Right cardiac atrium (tissue), 5 donors: ENCODE results near the gene KATNBL1. TPM values are rescaled to one million over a fixed set of nuclear protein-coding genes. Genes with fewer than 3 reads are reported as not detected.
A peak's percentile ranks its signal among the peaks of the same experiment; 100 is the strongest.

Experiments
- ATAC-seq, 2 donors: fragments of 200-7000 bp; cut with Tn5 transposase; one replicate each; pipeline versions ENCODE4 v1.8.0 to v1.9.1; 2020; ENCODE audit warnings: moderate library complexity in 2 of 2, mild to moderate bottlenecking in 1 of 2
- DNase-seq, 3 donors: peaks; one replicate each; pipeline ENCODE4 v3.0.0-alpha.2; 2020
- H3K27ac ChIP-seq: one replicate; pipeline ENCODE4 v1.5.1; 2013; ENCODE audit warnings: mild to moderate bottlenecking, low read length, control low read depth, moderate library complexity
- H3K27me3 ChIP-seq: one replicate; pipeline ENCODE4 v1.6.1; 2013; ENCODE audit not compliant: control insufficient read depth, insufficient read depth
- H3K4me1 ChIP-seq: one replicate; pipeline ENCODE4 v1.6.1; 2013; ENCODE audit warnings: low read length; ENCODE audit not compliant: control insufficient read depth, insufficient read depth
- H3K4me3 ChIP-seq: one replicate; pipeline ENCODE4 v1.5.1; 2013; ENCODE audit warnings: low read length, control low read depth
- H3K9me3 ChIP-seq: one replicate; pipeline ENCODE4 v1.6.1; 2013; ENCODE audit warnings: low read length; ENCODE audit not compliant: control insufficient read depth
- WGBS: extraction: QIAGEN DNeasy Blood & Tissue Kit; methylation state at CpG from one replicate; pipeline ENCODE4 v1.1.7; 2013; 5-methylcytosine and 5-hydroxymethylcytosine counted together
- intact Hi-C, 4 donors: fragments of 100-400 bp; cut with DNase I; formaldehyde crosslinking; loops; one replicate each; pipeline versions ENCODE4 v1.11.0 to v1.14.0; 2022 to 2023
- polyA plus RNA-seq: library from polyadenylated mRNA; stranded (reverse); fragments of 200-250 nt; gene quantifications from one replicate; pipeline ENCODE4 v1.2.3, GENCODE V29; 2013
- total RNA-seq, 4 donors: library from RNA; stranded (reverse); fragmentation: NEBNext Ultra II Directional; extraction: Animal tissue kit (Norgen Biotek cat#: 25700); gene quantifications; one replicate each; pipeline ENCODE4 v1.2.1, GENCODE V29; 2021
- donor health status: healthy with polysubstance abuse.
- donor health status: DM: no; HTN: yes; CAD: no.
- donor health status: DM: no; HTN: no; CAD: no.
- donor health status: DM: no; HTN: yes; CAD: no; lungs with severe emphysema.
- donor health status: DM: yes; HTN: yes; CAD: no.

KATNBL1 gene
- total and polyA plus RNA-seq, 5 donors: 12.0 to 26.1 (median 21.3) TPM

- no peaks in the 10 kb centered on the region for H3K4me1 ChIP-seq
- H3K27me3 ChIP-seq: no peaks in the 10 kb centered on the region
- 75% methylated on average over 4 of the region's 4 CpGs for WGBS
- DNase-seq: no peak
- no peak overlapping the region for H3K4me3 ChIP-seq
- no peak overlapping the region for H3K27ac ChIP-seq
- no peak for ATAC-seq
- intact Hi-C loops: no loop called here
- no peaks in the 10 kb centered on the region for H3K9me3 ChIP-seq
These were observed 90.6 kb downstream of the KATNBL1 start for GRCh38 chr15:34119291-34119690.

GRCh38 chr15:34116620-34117019, 93.3 kb downstream of the KATNBL1 start:
- DNase-seq (no peak), ATAC-seq (no peak)
- Histone ChIP-seq H3K9me3 (no peaks in the 10 kb centered on the region), H3K4me3 (no peak overlapping the region), H3K27ac (no peak overlapping the region), H3K4me1 (no peaks in the 10 kb centered on the region), H3K27me3 (no peaks in the 10 kb centered on the region)
- intact Hi-C loops: no loop called here
- WGBS: 81% methylated on average over 2 of the region's 2 CpGs

GRCh38 chr15:34114739-34115138, 95.2 kb downstream of the KATNBL1 start:
- intact Hi-C loops: no loop called here
- no peak for DNase-seq
- no peak overlapping the region for H3K27ac ChIP-seq
- H3K27me3 ChIP-seq: no peaks in the 10 kb centered on the region
- no peak overlapping the region for H3K4me3 ChIP-seq
- no peaks in the 10 kb centered on the region for H3K4me1 ChIP-seq
- no peak for ATAC-seq
- H3K9me3 ChIP-seq: no peaks in the 10 kb centered on the region
- WGBS: 86% methylated on average over 3 of the region's 3 CpGs

GRCh38 chr15:34114215-34114614, 95.7 kb downstream of the KATNBL1 start:
- ATAC-seq (no peak), DNase-seq (no peak)
- H3K27me3 ChIP-seq: no peaks in the 10 kb centered on the region
- 48% methylated on average over 2 of the region's 2 CpGs for WGBS
- H3K9me3 ChIP-seq: no peaks in the 10 kb centered on the region
- H3K4me3 ChIP-seq: no peak overlapping the region
- H3K27ac ChIP-seq: no peak overlapping the region
- H3K4me1 ChIP-seq: no peaks in the 10 kb centered on the region
- intact Hi-C loops: no loop called here

GRCh38 chr15:34111488-34111887, 98.4 kb downstream of the KATNBL1 start:
- intact Hi-C loops: no loop called here
- H3K9me3 ChIP-seq: no peaks in the 10 kb centered on the region
- no peak overlapping the region for H3K27ac ChIP-seq
- ATAC-seq: no peak
- DNase-seq: no peak
- no peaks in the 10 kb centered on the region for H3K4me1 ChIP-seq
- no peaks in the 10 kb centered on the region for H3K27me3 ChIP-seq
- H3K4me3 ChIP-seq: no peak overlapping the region
- WGBS: 74% methylated on average over 6 of the region's 6 CpGs

- WGBS: 59% methylated on average over 5 of the region's 5 CpGs
- Histone ChIP-seq H3K4me3 (no peak overlapping the region), H3K9me3 (no peaks in the 10 kb centered on the region), H3K27me3 (no peaks in the 10 kb centered on the region), H3K27ac (no peak overlapping the region), H3K4me1 (no peaks in the 10 kb centered on the region)
- intact Hi-C loops: no loop called here
- ATAC-seq (no peak), DNase-seq (no peak)
These were observed 99.9 kb downstream of the KATNBL1 start for GRCh38 chr15:34109797-34110663.

- intact Hi-C loops: no loop called here
These were observed 102.6 kb downstream of the KATNBL1 start for GRCh38 chr15:34107315-34107714.

GRCh38 chr15:34106423-34106822, 103.5 kb downstream of the KATNBL1 start:
- H3K27me3 ChIP-seq: no peaks in the 10 kb centered on the region
- no peak overlapping the region for H3K27ac ChIP-seq
- DNase-seq (no peak), ATAC-seq (no peak)
- no peak overlapping the region for H3K4me3 ChIP-seq
- intact Hi-C loops: no loop called here
- H3K4me1 ChIP-seq: peaks cover 4% of the 10 kb centered on the region
- no peaks in the 10 kb centered on the region for H3K9me3 ChIP-seq
- WGBS: 92% methylated on average over 1 of the region's 1 CpG

More at GRCh38 chr15:34107315-34107714, 102.6 kb downstream of the KATNBL1 start:
- peaks cover 4% of the 10 kb centered on the region for H3K4me1 ChIP-seq
- no peak for DNase-seq
- H3K4me3 ChIP-seq: no peak overlapping the region
- no peaks in the 10 kb centered on the region for H3K9me3 ChIP-seq
- no peak overlapping the region for H3K27ac ChIP-seq
- WGBS: 85% methylated on average over 2 of the region's 2 CpGs
- H3K27me3 ChIP-seq: no peaks in the 10 kb centered on the region
- ATAC-seq: no peak

GRCh38 chr15:34102175-34102925, 107.5 kb downstream of the KATNBL1 start:
- peak overlapping the region; percentile 93 for H3K4me3 ChIP-seq
- no peaks in the 10 kb centered on the region for H3K27me3 ChIP-seq
- peaks cover 4% of the 10 kb centered on the region for H3K4me1 ChIP-seq
- no peaks in the 10 kb centered on the region for H3K9me3 ChIP-seq
- peak overlapping the region; percentile 77 for H3K27ac ChIP-seq
- ATAC-seq (peak; percentile 22 to 37), DNase-seq (no peak)
- WGBS: 22% methylated on average over 29 of the region's 29 CpGs
- intact Hi-C loops: loop anchor here in 2 of 4 donors (5.0 kb wide), 2 partner anchors 110 to 120 kb away; partner anchors contain the start of gene KATNBL1 (in 1 of the 2)

- peaks cover 4% of the 10 kb centered on the region for H3K4me1 ChIP-seq
- H3K4me3 ChIP-seq: peak within 1 kb of the TSS; percentile 93
- WGBS: under 1% methylated on average over 48 of the region's 48 CpGs
- peak; percentile 100 for ATAC-seq
- no peaks in the 10 kb centered on the region for H3K27me3 ChIP-seq
- peak within 1 kb of the TSS; percentile 94 for H3K27ac ChIP-seq
- DNase-seq: peak; percentile 99
- H3K9me3 ChIP-seq: no peaks in the 10 kb centered on the region
- intact Hi-C loops: loop anchor here in 2 of 4 donors (5.0 kb wide), 2 partner anchors 111 to 121 kb away; partner anchors contain the start of gene KATNBL1 (in 1 of the 2)
These were observed 108.3 kb downstream of the KATNBL1 start, which contains the start of the genes EMC7 and PGBD4 for GRCh38 chr15:34101366-34102174. TSS of gene EMC7 (minus strand) at chr15:34101862. CDS start at chr15:34101839, 23 bp downstream. TSS of gene PGBD4 (plus strand) at chr15:34102083. CDS start at chr15:34102532, 449 bp downstream.
